ENCODE measurements around the gene PARP8. TPM values are rescaled to one million over a fixed set of nuclear protein-coding genes. Genes with fewer than 3 reads are reported as not detected.

Gene PARP8
- total and polyA plus RNA-seq, 2 of the 8 experiments (the other 6 are each of a cell fraction or from before 2014, with no cell fraction given) = 16.6 to 30.6 TPM

DNA sequence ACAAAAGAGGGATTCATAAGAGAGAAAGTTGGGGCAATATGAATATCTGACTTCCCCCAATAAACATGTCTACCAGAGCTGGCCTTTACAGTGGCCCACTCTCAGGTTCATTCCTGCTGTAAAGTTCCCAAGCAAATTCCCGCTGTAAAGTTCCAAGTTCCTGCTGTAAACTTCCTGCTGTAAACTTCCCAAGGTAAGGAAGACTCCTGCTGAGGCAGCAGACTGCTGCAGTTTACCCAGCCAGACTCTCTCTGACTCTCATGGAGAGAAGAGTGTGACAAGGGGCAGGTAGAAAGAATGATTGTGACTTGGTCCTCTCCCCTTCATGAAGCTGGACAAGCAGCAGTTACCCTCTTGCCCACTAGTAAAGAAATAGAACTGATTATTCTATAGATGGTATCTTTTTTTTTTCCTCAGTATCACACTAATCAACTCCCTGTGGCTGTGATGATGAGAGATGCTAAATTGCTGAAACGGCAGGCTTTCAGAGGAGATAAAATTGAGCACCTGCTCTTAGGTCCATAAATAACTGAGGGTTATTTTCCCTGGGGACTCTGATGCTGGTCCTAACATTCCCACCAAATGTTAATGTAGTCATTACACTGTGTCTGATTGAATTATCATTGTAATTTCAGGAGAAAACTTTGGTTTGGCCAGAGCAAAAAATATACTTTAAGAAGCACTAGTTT is 220.4 kb downstream of the PARP8 start (continued):
- TF ChIP-seq FOSL1 (IDR thresholded peaks at IDR 0.05; ENCODE audit: insufficient read depth, low read depth, low read length) (no peak), SIN3A (conservative IDR thresholded peaks at IDR 0.05 in 1 of 2, IDR thresholded peaks at IDR 0.05 in 1 of 2; ENCODE audit: low read depth in 1 of 2, low read length in 2 of 2) (no peak), EZH2 (IDR thresholded peaks at IDR 0.05; ENCODE audit: low read depth, low read length, severe bottlenecking) (no peak), NRF1 (IDR thresholded peaks at IDR 0.05; ENCODE audit: low read depth, low read length) (no peak)

Measured in H1 (cell line).